T-helper 2 cell treated with Interferon-gamma antibody and Interleukin-4, amounts not matched to agents 5 μg/mL and 100 μg/mL, for 36 hours (primary cell): ENCODE data around the gene NLRP11.
"Not testable (repeated sequence)": the region's sequence is repeated elsewhere in the genome, so short reads cannot be mapped to it uniquely, and the experiment has no call there.

Source experiments
- DNase-seq: peaks from one replicate; pipeline ENCODE4 v3.0.0; 2021; ENCODE audit warnings: low spot score
- H3K27ac Mint-ChIP-seq: one replicate; pipeline ENCODE4 v1.8.0; 2021; ENCODE audit warnings: mild to moderate bottlenecking, mixed read lengths
- H3K27me3 Mint-ChIP-seq: one replicate; pipeline ENCODE4 v1.8.0; 2021; ENCODE audit warnings: low read depth, mixed read lengths
- H3K36me3 Mint-ChIP-seq: one replicate; pipeline ENCODE4 v1.8.0; 2021; ENCODE audit warnings: low read depth, mixed read lengths
- H3K4me1 Mint-ChIP-seq: one replicate; pipeline ENCODE4 v1.8.0; 2021; ENCODE audit warnings: low read depth, mixed read lengths
- H3K4me3 Mint-ChIP-seq: one replicate; pipeline ENCODE4 v1.8.0; 2022; ENCODE audit warnings: mild to moderate bottlenecking, moderate library complexity, mixed read lengths
- H3K9me3 Mint-ChIP-seq: one replicate; pipeline ENCODE4 v1.8.0; 2021; ENCODE audit warnings: mixed read lengths

Gene NLRP11

DNA sequence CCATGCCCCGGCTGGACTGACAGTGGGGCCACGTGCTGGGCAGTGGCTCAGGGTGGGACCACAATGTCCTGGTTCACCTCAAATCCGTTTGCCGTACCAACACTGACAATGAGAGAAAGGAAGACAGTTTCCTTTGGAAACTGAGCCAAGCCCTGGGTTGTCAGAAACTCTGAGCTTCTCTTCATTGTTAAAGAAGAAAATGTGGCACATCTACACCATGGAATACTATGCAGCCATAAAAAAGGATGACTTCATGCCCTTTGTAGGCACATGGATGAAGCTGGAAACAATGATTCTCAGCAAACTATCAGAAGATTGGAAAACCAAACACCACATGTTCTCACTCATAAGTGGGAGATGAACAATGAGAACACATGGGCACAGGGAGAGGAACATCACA, 75.0 kb downstream of the NLRP11 start:
- not testable (repeated sequence) for H3K27ac Mint-ChIP-seq, H3K4me3 Mint-ChIP-seq, H3K36me3 Mint-ChIP-seq, H3K9me3 Mint-ChIP-seq, DNase-seq, H3K4me1 Mint-ChIP-seq, H3K27me3 Mint-ChIP-seq

DNA sequence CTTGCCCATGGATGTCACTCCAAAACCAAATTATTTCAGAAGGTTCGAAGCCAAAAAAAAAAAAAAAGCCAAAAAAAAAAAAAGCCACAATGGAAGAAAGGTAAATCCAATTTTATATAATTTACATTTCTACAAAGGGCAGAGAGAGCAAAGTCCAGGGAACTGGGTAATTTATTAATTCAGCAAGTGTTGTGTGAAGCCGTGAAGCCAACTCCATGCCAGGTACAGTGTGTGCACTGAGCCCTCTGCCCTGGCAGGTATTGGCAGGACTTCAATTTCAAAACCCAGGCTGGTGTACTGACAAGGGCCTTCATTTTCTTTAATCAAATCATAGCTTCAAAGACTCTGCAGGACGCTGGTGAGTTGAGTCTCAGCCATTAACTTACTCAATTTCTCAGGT, 78.4 kb downstream of the NLRP11 start:
- no peaks in the 10 kb centered on the region for H3K4me1 Mint-ChIP-seq
- no peak overlapping the region for H3K4me3 Mint-ChIP-seq
- no peaks in the 10 kb centered on the region for H3K36me3 Mint-ChIP-seq
- no peaks in the 10 kb centered on the region for H3K27me3 Mint-ChIP-seq
- no peak for DNase-seq
- no peak overlapping the region for H3K27ac Mint-ChIP-seq
- peaks cover 6% of the 10 kb centered on the region for H3K9me3 Mint-ChIP-seq

DNA sequence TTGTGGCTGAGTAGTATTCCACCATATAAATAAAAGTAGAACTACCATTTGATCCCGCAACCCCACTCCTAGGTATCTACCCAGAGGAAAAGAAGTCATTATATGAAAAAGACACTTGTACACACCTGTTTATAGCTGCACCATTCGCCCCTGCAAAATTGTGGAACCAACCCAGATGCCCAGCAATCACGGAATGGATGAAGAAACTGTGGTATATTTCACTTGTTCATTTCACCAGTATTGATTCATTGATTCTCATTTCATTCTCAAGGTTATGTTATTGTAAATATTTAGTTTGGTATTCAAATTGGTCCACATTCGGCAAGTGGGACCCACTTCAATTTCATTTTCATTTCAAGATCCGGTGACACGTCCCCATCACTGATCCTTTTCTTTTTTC, 81.1 kb downstream of the NLRP11 start:
- Mint-ChIP-seq H3K9me3 (no peaks in the 10 kb centered on the region), H3K27me3 (no peaks in the 10 kb centered on the region), H3K4me3 (no peak overlapping the region), H3K4me1 (no peaks in the 10 kb centered on the region), H3K36me3 (no peaks in the 10 kb centered on the region), H3K27ac (no peak overlapping the region)
- DNase-seq: no peak

DNA sequence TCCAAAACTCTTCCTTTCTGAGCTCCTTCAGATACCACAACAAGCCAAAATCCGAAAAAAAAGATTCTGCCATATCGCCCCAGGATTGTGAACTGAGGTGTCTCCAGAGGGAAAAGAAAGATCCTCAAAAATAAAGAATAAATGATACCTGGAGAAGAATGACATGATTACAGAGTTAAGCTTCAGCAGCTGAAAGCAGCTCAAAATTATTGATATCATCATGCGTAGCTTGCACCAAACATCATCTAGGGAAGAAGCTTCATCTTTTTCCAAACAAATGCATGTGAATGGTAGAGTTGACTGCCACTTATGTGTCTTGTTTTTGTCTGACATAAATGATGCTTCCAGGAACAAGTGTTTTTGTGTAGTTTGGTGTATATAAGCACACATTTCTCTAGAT, 93.5 kb downstream of the NLRP11 start, which contains the start of gene NLRP9:
Gene NLRP9, minus strand, starts transcription at position 101 of the 400 bp plus-strand sequence. Its CDS starts 28 bp downstream, at position 73.
- H3K4me1 Mint-ChIP-seq: no peaks in the 10 kb centered on the region
- DNase-seq: no peak
- no peaks in the 10 kb centered on the region for H3K27me3 Mint-ChIP-seq
- no peak within 1 kb of the TSS for H3K4me3 Mint-ChIP-seq
- no peak within 1 kb of the TSS for H3K27ac Mint-ChIP-seq
- H3K9me3 Mint-ChIP-seq: peaks cover 4% of the 10 kb centered on the region
- H3K36me3 Mint-ChIP-seq: no peaks in the 10 kb centered on the region
